ENCODE data around the gene IL1RAPL2.

DNA sequence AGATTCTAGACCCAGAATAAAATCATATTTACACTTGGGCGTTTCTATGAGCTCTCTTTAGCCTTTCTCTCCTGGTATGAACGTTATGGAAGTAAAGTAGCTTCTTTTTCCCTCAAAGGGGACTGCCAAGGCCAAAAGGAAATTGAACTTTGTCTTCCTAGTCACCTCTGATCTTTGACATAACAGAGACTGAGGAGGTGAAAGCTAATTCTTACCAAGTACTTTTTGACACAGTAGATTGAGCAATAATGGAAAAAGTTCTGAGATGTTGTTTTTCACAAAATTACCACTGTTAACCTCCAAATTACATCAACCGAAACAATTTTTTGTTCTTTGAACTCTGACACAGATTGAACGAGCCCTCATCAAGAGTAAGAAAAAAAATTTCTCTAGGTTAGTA lies 336.1 kb downstream of the IL1RAPL2 start:
- TF ChIP-seq, protein P1, sequence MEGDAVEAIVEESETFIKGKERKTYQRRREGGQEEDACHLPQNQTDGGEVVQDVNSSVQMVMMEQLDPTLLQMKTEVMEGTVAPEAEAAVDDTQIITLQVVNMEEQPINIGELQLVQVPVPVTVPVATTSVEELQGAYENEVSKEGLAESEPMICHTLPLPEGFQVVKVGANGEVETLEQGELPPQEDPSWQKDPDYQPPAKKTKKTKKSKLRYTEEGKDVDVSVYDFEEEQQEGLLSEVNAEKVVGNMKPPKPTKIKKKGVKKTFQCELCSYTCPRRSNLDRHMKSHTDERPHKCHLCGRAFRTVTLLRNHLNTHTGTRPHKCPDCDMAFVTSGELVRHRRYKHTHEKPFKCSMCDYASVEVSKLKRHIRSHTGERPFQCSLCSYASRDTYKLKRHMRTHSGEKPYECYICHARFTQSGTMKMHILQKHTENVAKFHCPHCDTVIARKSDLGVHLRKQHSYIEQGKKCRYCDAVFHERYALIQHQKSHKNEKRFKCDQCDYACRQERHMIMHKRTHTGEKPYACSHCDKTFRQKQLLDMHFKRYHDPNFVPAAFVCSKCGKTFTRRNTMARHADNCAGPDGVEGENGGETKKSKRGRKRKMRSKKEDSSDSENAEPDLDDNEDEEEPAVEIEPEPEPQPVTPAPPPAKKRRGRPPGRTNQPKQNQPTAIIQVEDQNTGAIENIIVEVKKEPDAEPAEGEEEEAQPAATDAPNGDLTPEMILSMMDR (IDR thresholded peaks at IDR 0.05), result no peak
- no peak for TF ChIP-seq POLR2A (IDR thresholded peaks at IDR 0.05)

Data from heart left ventricle (tissue), 13 donors.